GM21737 (cell line): Measurements from ENCODE around the gene FKBP6.
"Not testable (repeated sequence)": the region's sequence is repeated elsewhere in the genome, so short reads cannot be mapped to it uniquely, and the experiment has no call there.

Source experiments
- ATAC-seq: cut with Tn5 transposase; IDR thresholded peaks from one replicate; pipeline ENCODE4 v1.9.1; 2021; ENCODE audit warnings: mild to moderate bottlenecking, moderate library complexity; ENCODE audit not compliant: unreplicated experiment

The FKBP6 gene

GRCh38 chr7:73387908-73388414 is 60.0 kb downstream of the FKBP6 start:
- ATAC-seq = no peak

- ATAC-seq = no peak
Observed at GRCh38 chr7:73391396-73391795, 63.4 kb downstream of the FKBP6 start.

GRCh38 chr7:73394422-73394821 is 66.5 kb downstream of the FKBP6 start:
- no peak for ATAC-seq

GRCh38 chr7:73395538-73396503 is 67.9 kb downstream of the FKBP6 start:
- no peak for ATAC-seq

GRCh38 chr7:73397521-73398281 is 69.7 kb downstream of the FKBP6 start:
- no peak for ATAC-seq

GRCh38 chr7:73399185-73400050 is 71.5 kb downstream of the FKBP6 start:
- ATAC-seq = peak; percentile 67

- ATAC-seq = not testable (repeated sequence)
Observed at GRCh38 chr7:73404860-73405259, 76.9 kb downstream of the FKBP6 start.
